ENCODE results near the gene CFTR.

The CFTR gene

GRCh38 chr7:117645481-117646165 lies 165.8 kb downstream of the CFTR start:
- in situ Hi-C loops (cut with MboI; ENCODE audit: low sequenced_read_pairs), result no loop called here

DNA sequence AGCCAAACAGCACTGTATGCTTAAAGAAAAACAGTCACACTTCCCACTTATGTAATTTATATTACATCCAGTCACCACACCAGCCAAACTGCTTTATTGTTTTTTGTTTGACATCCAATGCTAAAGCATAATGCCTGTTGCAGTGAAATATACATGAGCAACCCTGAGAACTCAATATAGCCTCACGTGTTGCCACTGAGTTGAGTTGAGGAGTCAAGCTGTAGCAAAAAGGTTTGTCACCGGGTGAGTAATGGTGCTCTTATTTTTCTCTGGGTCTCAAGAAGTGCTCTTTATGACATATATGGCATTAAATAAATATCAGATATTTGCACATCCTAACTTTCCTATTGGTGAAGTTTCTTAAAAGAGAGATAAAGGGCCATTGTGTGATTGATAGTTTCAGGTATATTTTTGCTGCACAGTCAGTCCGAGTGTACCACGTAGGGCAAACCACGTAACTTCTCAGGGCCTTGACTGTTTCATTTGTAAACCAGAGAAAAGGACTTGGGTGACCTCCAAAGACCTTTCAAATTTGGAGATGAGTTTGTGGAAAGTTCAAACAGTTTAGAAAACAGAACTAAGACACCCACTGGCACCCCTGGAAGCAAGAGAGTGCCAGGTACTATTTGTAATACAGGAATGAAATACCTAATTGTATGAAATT lies 168.5 kb downstream of the CFTR start:
- in situ Hi-C loops (cut with MboI; ENCODE audit: low sequenced_read_pairs), result no loop called here

DNA sequence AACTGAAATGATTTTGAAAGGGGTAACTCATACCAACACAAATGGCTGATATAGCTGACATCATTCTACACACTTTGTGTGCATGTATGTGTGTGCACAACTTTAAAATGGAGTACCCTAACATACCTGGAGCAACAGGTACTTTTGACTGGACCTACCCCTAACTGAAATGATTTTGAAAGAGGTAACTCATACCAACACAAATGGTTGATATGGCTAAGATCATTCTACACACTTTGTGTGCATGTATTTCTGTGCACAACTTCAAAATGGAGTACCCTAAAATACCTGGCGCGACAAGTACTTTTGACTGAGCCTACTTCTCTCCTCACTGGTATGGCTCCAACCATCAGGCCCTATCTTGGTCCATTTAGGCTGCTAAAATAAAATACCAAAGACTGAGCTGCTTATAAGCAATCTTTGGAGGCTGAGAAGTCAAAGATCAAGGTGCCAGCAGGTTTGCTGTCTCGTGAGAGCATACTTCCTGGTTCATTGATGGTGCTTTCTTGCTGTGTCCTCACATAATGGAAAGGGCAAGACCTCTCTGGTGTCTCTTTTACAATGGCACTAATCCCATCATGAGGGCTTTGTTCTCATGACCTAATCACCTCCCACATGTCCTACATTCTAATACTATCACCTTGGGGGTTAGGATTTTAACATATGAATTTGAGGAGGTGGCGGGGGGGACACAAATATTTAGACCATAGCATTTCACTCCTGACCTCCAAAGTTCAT lies 173.3 kb downstream of the CFTR start:
- in situ Hi-C loops (cut with MboI; ENCODE audit: low sequenced_read_pairs), result no loop called here

- in situ Hi-C loops (cut with MboI; ENCODE audit: low sequenced_read_pairs), result no loop called here
Observed at GRCh38 chr7:117654780-117655179, 175.0 kb downstream of the CFTR start.

- in situ Hi-C loops (cut with MboI; ENCODE audit: low sequenced_read_pairs), result no loop called here
Observed at GRCh38 chr7:117656806-117657205, 177.0 kb downstream of the CFTR start.

GRCh38 chr7:117659531-117660011 lies 179.7 kb downstream of the CFTR start:
- in situ Hi-C loops (cut with MboI; ENCODE audit: low sequenced_read_pairs), result no loop called here

- in situ Hi-C loops (cut with MboI; ENCODE audit: low sequenced_read_pairs), result no loop called here
Observed at GRCh38 chr7:117661328-117661727, 181.5 kb downstream of the CFTR start.

- in situ Hi-C loops (cut with MboI; ENCODE audit: low sequenced_read_pairs), result no loop called here
Observed at GRCh38 chr7:117664047-117664446, 184.2 kb downstream of the CFTR start.

DNA sequence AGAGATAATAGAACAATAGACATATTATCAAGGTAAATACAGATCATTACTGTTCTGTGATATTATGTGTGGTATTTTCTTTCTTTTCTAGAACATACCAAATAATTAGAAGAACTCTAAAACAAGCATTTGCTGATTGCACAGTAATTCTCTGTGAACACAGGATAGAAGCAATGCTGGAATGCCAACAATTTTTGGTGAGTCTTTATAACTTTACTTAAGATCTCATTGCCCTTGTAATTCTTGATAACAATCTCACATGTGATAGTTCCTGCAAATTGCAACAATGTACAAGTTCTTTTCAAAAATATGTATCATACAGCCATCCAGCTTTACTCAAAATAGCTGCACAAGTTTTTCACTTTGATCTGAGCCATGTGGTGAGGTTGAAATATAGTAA lies 185.5 kb downstream of the CFTR start:
- in situ Hi-C loops (cut with MboI; ENCODE audit: low sequenced_read_pairs), result no loop called here

- in situ Hi-C loops (cut with MboI; ENCODE audit: low sequenced_read_pairs), result no loop called here
Observed at GRCh38 chr7:117666031-117666430, 186.2 kb downstream of the CFTR start.

GRCh38 chr7:117666689-117667088 lies 186.9 kb downstream of the CFTR start:
- in situ Hi-C loops (cut with MboI; ENCODE audit: low sequenced_read_pairs), result no loop called here

- in situ Hi-C loops (cut with MboI; ENCODE audit: low sequenced_read_pairs), result no loop called here
Observed at GRCh38 chr7:117667456-117667855, 187.6 kb downstream of the CFTR start.

- in situ Hi-C loops (cut with MboI; ENCODE audit: low sequenced_read_pairs), result no loop called here
Observed at GRCh38 chr7:117669818-117670217, 190.0 kb downstream of the CFTR start.

- in situ Hi-C loops (cut with MboI; ENCODE audit: low sequenced_read_pairs), result no loop called here
Observed at GRCh38 chr7:117672453-117672852, 192.6 kb downstream of the CFTR start.

GRCh38 chr7:117673367-117673766 lies 193.5 kb downstream of the CFTR start:
- in situ Hi-C loops (cut with MboI; ENCODE audit: low sequenced_read_pairs), result no loop called here

DNA sequence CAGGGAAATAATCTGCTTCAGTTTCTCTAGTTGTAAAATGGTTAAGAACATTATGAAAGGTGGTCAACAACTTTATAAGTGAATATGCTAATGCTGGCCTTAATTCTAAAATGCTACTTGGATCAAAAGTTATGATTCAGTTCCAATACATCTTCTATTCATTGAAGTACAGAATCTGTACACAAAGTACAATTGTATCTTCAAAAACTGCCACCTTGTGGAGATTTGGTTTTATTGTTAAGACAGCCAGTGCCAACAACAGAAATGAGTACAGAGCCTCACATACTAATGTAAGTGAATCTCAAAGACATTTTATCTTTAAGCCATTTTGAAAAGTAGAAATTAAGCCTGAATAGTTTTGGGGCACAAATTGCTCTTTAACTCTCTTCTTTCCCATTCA lies 194.0 kb downstream of the CFTR start:
- in situ Hi-C loops (cut with MboI; ENCODE audit: low sequenced_read_pairs), result no loop called here

- in situ Hi-C loops (cut with MboI; ENCODE audit: low sequenced_read_pairs), result no loop called here
Observed at GRCh38 chr7:117674617-117675016, 194.8 kb downstream of the CFTR start.

GRCh38 chr7:117675497-117676435 lies 195.9 kb downstream of the CFTR start:
- in situ Hi-C loops (cut with MboI; ENCODE audit: low sequenced_read_pairs), result no loop called here

GRCh38 chr7:117679120-117679519 lies 199.3 kb downstream of the CFTR start:
- in situ Hi-C loops (cut with MboI; ENCODE audit: low sequenced_read_pairs), result no loop called here

DNA sequence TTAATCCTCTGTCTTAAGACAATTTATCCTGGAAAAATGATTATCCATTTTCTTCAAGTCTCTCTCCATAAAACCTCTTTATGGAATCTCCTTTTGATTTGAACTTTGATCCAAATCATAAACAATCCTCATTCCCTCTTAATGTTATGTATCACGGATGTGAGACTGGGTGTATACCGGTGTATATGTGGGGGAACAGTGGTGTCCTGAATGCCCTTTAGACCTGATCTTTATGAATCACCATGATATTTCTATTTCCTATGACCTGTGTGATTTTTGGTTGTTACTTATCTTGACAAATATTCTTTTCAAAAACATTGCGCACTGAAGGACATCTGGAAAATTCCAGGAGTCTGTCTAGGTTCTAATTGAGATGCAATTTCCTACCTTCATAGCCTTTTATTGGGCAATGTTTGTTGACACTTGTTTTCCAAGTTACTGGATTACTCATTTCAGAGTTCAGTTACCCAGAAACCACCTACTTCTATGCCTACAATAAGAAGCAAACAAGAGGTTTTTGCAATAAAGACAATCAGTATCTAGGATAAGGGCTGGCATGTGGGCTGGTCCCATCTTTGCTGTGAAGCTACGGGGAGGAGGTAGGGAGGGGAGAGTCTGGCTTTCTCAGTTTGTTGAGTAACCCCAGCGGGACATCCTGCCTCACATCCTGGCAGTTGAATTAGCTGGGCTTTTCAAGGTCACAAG lies 203.0 kb downstream of the CFTR start:
- in situ Hi-C loops (cut with MboI; ENCODE audit: low sequenced_read_pairs), result no loop called here
